A673 (cell line): ENCODE measurements around the gene LHPP.

Source experiments
- EZH2 ChIP-seq: fragments of 200-600 bp; sonication (generic); IDR thresholded peaks from 2 replicates; pipeline ENCODE4 v1.6.1; 2017; ENCODE audit warnings: borderline replicate concordance, low read depth, mild to moderate bottlenecking, mixed read lengths, antibody characterized with exemption, low read length; ENCODE audit not compliant: poor library complexity, severe bottlenecking
- TF ChIP-seq, protein P1 (sequence below): fragments of 300-800, 200-600 bp; sonication (generic); conservative IDR thresholded peaks from 2 replicates; pipeline ENCODE4 v1.5.1; 2017; ENCODE audit warnings: low read depth, mild to moderate bottlenecking, antibody characterized with exemption, low read length, moderate library complexity, mixed read lengths

- TF ChIP-seq, protein P1, sequence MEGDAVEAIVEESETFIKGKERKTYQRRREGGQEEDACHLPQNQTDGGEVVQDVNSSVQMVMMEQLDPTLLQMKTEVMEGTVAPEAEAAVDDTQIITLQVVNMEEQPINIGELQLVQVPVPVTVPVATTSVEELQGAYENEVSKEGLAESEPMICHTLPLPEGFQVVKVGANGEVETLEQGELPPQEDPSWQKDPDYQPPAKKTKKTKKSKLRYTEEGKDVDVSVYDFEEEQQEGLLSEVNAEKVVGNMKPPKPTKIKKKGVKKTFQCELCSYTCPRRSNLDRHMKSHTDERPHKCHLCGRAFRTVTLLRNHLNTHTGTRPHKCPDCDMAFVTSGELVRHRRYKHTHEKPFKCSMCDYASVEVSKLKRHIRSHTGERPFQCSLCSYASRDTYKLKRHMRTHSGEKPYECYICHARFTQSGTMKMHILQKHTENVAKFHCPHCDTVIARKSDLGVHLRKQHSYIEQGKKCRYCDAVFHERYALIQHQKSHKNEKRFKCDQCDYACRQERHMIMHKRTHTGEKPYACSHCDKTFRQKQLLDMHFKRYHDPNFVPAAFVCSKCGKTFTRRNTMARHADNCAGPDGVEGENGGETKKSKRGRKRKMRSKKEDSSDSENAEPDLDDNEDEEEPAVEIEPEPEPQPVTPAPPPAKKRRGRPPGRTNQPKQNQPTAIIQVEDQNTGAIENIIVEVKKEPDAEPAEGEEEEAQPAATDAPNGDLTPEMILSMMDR, result no peak
- TF ChIP-seq EZH2, result no peak
Observed at GRCh38 chr10:124465003-124465776, 3.6 kb downstream of the LHPP start.
